Gastroesophageal sphincter (tissue), 3 donors: ENCODE data around the gene MTUS2.

ENCODE experiments used
- POLR2A ChIP-seq, 2 donors: fragments of 450-650 bp; IDR thresholded peaks; one replicate each; pipeline ENCODE4 v1.6.1; 2017; ENCODE audit warnings: antibody characterized with exemption in 2 of 2, mild to moderate bottlenecking in 2 of 2, moderate library complexity in 1 of 2
- POLR2AphosphoS5 ChIP-seq: sonication (generic); formaldehyde crosslinking; IDR thresholded peaks from one replicate; pipeline ENCODE4 v1.6.1; 2017; ENCODE audit warnings: antibody characterized with exemption
- TF ChIP-seq, protein P1 (sequence below), 4 experiments: fragments of 200-600 bp in 2 of 4; fragments of 450-650 bp in 2 of 4; sonication (generic) in 1 of 4; IDR thresholded peaks; one replicate each; pipeline ENCODE4 v1.5.1; 2017 to 2019; ENCODE audit warnings: antibody characterized with exemption in 4 of 4, mild to moderate bottlenecking in 2 of 4, moderate library complexity in 2 of 4

DNA sequence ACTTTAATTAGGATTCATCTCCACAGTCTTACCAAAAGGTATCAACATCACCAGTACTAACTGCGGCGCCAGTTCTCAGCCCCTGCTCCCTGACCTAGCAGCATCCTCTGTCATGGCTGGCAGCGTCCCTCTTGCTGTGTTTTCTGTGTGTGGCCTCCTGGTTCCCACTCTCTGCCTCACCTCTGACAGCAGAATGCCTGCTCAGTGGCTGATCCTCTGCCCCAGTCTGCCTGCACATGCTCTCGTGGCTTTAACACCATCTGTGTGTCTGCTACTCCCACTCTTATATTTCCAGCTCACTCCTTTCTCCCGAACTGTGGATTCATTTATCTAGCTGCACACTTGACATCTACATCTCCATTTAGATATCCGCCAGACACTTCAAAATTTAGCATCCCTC, 341.5 kb downstream of the MTUS2 start:
- TF ChIP-seq, protein P1, sequence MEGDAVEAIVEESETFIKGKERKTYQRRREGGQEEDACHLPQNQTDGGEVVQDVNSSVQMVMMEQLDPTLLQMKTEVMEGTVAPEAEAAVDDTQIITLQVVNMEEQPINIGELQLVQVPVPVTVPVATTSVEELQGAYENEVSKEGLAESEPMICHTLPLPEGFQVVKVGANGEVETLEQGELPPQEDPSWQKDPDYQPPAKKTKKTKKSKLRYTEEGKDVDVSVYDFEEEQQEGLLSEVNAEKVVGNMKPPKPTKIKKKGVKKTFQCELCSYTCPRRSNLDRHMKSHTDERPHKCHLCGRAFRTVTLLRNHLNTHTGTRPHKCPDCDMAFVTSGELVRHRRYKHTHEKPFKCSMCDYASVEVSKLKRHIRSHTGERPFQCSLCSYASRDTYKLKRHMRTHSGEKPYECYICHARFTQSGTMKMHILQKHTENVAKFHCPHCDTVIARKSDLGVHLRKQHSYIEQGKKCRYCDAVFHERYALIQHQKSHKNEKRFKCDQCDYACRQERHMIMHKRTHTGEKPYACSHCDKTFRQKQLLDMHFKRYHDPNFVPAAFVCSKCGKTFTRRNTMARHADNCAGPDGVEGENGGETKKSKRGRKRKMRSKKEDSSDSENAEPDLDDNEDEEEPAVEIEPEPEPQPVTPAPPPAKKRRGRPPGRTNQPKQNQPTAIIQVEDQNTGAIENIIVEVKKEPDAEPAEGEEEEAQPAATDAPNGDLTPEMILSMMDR (IDR thresholded peaks at IDR 0.05), result no peak
- TF ChIP-seq POLR2A (IDR thresholded peaks at IDR 0.05), result no peak
- no peak for TF ChIP-seq POLR2AphosphoS5
